Right renal cortex interstitium (tissue), 3 donors: ENCODE data around the gene LBP. TPM values are rescaled to one million over a fixed set of nuclear protein-coding genes. Genes with fewer than 3 reads are reported as not detected.
"Not testable (repeated sequence)": the region's sequence is repeated elsewhere in the genome, so short reads cannot be mapped to it uniquely, and the experiment has no call there.

Experiments
- DNase-seq, 3 donors: peaks; one replicate each; pipeline ENCODE4 v3.0.0-alpha.2; 2013; ENCODE audit warnings: low read depth in 3 of 3, low spot score in 2 of 3
- polyA plus RNA-seq, 3 donors: library from polyadenylated mRNA; unstranded; fragments of 120-200 nt; gene quantifications; one replicate each; pipeline ENCODE4 v1.2.1, GENCODE V29; 2013; ENCODE audit not compliant: insufficient read length in 3 of 3

Gene LBP
- polyA plus RNA-seq, 3 donors, result not detected

- no peak for DNase-seq
These were observed 46.1 kb downstream of the LBP start for GRCh38 chr20:38392356-38392755.

GRCh38 chr20:38393259-38393658, 47.0 kb downstream of the LBP start:
- DNase-seq, result no peak

DNA sequence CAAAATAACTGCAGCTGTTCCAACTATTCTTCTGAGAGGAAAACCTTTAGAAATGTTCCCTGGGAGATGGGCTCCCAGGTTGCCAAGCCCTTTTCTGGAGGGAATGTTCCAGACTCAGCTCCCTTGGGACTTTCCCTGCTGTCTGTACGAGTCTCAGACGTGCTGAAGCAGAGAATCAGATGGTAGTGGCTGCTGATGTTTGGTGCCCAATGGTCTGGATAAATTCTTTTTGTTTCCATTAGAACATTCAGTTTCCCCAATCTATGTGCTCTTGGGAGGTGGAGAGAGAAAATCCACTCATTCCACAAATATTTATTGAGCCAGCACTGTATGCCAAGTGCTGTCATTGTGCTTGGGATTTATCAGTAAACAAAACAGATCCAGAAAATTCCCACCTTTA, 48.9 kb downstream of the LBP start:
- no peak for DNase-seq

GRCh38 chr20:38395751-38396395, 49.6 kb downstream of the LBP start:
- DNase-seq, result not testable (repeated sequence)

DNA sequence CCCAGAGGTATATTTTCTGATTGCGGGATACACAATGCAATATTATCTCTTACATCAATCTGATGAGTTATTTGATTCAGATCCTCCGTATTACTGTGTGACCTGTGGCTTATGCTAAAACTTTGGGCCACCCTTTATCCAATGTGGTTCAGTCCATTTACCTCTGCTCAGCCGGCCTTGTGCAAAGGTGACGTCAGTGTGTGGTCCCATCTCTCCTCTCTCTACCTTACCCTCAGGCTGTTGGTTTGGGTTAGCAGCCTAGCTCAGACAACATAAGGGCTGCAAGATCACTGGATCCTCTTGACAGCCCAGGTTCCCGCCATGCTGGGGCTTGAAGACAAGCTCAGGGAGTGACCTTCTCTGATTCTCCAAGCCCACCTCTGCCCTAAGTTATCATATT, 55.8 kb downstream of the LBP start:
- no peak for DNase-seq

DNA sequence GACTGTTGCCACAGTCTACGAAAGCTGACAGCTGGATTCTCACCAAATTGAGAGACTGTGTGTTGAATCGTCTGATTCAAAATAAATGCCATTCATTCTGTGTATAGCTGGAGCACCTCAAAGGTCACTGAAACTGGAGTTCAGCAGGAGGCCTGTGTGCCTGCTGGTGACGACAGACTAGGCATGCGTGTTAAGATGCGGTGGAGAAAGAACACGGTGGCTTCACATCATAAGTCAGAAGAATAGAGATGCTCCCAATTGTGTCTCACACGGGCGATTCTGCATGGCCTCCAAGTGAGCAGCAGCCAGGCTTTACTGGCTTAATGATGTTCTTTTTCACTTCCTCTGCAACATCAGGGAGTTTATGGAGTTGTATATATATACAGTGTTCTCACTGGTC, 56.5 kb downstream of the LBP start:
- no peak for DNase-seq

- no peak for DNase-seq
These were observed 57.7 kb downstream of the LBP start for GRCh38 chr20:38404016-38404415.

- no peak for DNase-seq
These were observed 58.9 kb downstream of the LBP start for GRCh38 chr20:38405132-38405531.

DNA sequence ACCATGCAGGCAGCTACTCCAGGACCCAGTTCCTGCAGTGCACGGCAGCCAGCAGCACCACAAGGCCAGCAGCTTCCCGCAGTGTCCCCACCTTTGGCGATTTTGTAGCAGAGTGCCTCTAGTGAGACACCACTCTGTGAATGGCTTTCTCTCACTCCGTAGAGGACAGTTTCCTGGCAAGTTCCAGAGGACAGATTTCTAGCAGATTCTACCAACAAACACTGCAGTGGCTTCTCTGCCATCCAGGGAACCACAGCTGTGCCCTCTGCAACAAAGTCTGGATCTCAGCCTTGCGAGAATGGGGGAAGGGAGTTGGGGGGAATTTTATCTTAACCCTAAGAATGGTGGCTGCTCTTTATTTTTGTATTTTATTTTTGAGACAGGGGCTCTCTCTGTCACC, 60.2 kb downstream of the LBP start:
- no peak for DNase-seq

DNA sequence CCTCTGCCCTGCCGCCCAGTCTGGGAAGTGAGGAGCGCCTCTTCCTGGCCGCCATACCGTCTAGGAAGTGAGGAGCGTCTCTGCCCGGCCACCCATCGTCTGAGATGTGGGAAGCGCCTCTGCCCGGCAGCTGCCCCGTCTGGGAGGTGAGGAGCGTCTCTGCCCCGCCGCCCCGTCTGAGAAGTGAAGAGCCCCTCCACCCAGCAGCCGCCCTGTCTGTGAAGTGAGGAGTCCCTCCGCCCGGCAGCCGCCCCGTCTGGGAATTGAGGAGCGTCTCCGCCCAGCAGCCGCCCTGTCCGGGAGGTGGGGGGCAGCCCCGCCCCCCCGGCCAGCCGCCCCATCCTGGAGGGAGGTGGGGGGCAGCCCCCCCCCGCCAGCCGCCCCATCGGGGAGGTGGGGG, 61.0 kb downstream of the LBP start:
- DNase-seq, result no peak

- not testable (repeated sequence) for DNase-seq
These were observed 61.5 kb downstream of the LBP start for GRCh38 chr20:38407822-38408221.

DNA sequence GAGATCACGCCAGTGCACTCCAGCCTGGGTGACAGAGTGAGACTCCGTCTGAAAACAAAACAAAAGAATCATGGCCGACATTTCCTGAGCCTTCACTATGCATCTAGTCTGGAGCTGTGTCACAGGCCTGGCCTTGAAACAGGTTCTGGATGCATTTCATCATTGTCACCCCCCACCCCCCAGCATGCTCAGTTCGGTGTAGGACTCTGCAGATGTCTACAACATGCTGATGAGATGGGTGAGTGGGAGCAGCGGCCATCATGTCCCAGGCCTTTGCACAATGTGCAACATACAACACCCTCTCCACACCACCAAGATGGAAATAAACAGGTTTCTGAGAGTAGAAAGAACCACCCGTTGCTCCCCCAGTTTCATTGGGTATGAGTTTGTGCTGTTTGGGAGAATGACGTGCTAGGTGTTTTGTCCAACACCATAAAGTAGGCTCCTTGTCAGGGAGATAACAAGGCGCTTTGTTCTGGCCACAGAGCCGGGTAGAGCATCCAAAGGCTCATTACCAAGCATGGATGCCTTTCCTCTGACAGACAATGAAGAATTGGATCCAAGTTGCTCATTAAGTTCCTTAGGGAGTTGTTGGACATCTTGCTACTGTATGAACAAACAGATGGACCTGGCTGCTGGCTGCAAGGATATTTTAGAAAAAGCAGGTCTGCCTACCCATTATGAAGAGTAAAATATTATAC, 66.7 kb downstream of the LBP start:
- DNase-seq, result no peak

DNA sequence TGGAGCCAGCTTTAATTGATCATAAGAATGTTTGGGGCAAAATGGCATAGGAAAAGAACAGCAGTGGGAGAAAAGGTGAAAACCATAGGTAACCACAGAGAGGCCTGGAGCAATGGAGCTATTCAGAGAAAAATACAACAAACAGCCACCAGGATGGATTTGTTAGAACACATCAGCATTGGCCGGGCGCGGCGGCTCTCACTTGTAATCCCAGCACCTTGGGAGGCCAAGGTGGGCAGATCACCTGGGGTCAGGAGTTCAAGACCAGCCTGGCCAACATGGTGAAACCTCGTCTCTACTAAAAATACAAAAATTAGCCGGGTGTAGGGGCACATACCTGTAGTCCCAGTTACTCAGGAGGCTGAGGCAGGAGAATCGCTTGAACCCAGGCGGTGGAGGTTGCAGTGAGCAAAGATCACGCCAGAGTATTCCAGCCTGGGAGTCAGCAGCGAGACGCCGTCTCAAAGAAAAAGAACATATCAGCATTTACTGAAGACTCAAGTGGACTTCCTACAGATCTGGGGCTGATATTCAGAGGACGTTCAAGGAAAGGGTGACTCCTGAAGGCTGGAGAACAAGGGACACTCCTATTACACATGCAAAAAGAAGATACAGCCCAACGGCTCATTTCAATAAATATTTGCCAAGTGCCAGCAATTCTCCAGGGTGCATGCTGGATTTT, 68.6 kb downstream of the LBP start:
- no peak for DNase-seq

DNA sequence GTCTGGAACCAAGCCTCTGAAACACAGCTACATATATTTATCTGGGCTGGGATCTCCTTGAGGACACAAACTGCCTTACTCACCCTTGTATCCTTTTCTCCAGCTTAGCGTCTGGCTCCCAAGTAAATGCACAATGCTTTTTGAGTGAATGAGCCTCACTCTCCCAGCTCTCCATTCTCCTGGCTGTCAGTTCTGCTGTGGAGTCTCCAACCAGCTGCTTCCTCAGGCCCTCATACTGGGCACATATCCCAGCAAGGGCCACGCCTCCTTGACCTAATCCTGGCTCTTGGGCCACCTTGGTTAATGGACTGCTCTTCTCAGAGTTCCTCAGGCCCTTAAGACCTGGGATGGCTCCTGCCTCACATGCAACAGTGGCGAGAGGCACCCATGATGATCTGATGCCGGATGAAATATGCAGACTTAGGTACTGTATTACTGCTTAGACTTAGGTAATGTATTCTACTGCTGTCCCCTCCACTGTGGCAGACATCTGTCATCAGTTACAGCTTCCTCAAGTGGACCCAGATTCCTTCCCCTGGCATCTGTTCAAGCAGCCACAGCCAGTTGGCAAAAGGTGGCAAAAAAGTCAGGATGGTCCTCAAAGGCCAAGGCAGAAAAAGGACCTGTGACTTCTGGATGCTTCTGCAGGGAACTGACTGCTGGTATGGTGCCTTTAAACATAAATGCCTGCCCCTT, 72.4 kb downstream of the LBP start:
- DNase-seq, result no peak

DNA sequence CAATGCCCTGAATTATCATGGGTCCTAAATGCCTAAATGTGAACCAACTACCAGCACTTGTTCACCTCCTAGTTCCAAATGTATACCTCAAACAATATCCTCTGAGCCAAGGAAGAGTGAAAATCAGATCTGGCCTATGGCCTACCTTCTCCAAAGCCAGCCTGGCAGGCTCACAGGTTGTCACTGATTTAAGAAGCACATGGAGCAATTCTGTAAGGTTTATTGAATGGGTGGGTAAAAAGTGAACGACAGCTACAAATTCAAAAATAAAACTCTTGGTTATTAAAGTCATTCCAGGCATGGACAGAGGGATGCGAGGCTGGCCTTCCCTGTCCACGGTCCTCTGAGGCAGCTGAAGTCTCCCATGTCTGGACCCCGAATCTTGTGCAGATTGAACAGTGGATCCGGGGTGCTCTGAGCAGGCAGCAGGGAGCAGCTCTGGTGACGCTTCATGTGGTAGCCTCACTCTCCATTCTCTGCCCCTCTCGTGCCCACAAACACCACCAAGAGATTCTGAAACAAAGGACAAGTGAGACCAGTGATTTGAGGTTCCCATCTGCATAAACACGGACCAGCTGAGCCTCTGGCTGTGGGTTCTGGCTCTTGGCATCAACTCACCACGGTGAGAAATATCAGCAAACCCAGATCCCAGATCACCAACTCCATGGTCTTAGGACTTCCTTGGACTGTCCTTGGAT, 74.3 kb downstream of the LBP start:
- no peak for DNase-seq

DNA sequence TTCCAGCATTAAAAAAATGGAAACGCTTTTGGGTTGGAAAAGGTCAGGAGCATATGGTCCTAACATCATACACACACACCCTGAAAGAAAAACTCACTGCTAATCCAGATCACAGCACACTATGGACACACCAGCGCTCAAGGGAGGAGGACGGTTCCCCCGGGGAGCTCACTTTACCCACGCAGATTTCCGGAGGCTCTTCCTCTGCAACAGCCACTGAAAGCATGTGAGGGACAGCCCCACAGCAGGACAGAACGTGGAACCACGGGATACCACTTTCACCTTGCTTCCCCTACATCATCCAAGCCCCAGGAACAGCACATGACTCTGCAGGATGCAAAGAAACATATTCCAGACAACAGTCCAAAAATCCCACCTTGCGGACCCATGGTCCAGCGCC, 75.6 kb downstream of the LBP start:
- DNase-seq, result no peak

GRCh38 chr20:38423541-38423940, 77.3 kb downstream of the LBP start:
- DNase-seq, result no peak

GRCh38 chr20:38424401-38424800, 78.1 kb downstream of the LBP start:
- no peak for DNase-seq

DNA sequence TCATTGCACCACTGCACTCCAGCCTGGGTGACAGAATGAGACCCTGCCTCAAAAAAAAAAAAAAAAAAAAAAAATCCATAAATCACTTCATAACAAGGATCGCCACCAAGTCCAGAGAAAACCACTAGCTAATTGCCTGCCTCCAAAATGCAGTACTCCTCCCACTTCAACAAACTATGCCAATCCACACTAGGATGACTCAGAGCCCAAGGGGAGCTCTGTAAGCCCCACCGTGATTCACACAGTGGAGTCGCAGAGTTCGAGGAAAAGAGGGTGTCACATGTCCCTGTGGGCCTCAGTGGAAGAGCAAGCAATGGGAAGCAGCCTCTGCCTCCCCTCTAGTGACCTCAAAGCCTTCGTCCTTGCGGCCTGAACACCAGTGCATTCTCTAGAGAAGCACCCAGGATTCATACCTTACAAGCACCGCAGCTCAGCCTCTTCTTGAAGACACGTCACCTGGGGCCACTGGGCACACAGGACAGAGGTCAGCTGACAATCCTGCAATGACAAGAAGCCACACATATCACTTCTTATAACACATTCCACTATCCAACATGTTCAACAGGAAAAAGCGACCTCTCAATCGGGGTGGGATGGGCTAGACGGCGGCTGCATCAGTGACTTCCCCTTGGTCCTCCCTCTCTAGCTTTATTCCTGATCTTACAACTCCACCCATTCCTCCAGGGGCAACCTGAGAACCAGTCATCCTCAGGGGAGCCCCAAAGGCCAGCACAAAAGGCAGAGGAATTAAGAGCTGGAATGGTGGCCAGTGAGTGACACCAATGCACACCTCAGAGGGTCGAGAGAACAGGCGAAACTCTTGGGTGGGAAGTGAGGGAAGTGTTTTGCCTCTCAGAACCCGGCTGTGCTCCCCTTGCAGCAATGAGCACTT, 80.0 kb downstream of the LBP start:
- DNase-seq, result no peak
